B cell (primary cell): ENCODE results near the gene KRTAP12-2. TPM values are rescaled to one million over a fixed set of nuclear protein-coding genes. Genes with fewer than 3 reads are reported as not detected.

Source experiments
- ATAC-seq: fragments of 200-7000 bp; cut with Tn5 transposase; one replicate; pipeline ENCODE4 v1.10.0; 2021; ENCODE audit warnings: low read depth, mild to moderate bottlenecking, moderate number of reproducible peaks, moderate library complexity
- CTCF ChIA-PET: fragments of 350-600 bp; sonication (Branson Sonifier 250); formaldehyde crosslinking; loops from one replicate; lab custom pipeline; 2021; ENCODE audit warnings: antibody characterized with exemption, inconsistent platforms; lab: Charles Lee
- POLR2A ChIA-PET: fragments of 350-600 bp; sonication (Branson Sonifier 250); formaldehyde crosslinking; loops from one replicate; lab custom pipeline; 2021; ENCODE audit warnings: antibody characterized with exemption; lab: Charles Lee
- DNase-seq: peaks from one replicate; pipeline ENCODE4 v3.0.0; 2013
- H2AFZ ChIP-seq: 2 replicates; pipeline ENCODE4 v1.6.1; 2012; ENCODE audit warnings: mild to moderate bottlenecking, low read depth, low read length; ENCODE audit not compliant: insufficient read depth, poor library complexity, severe bottlenecking
- H3K27ac ChIP-seq, 2 donors: 1 replicate in 1 of 2; 2 replicates in 1 of 2; pipeline ENCODE4 v1.5.1; 2012 to 2013; ENCODE audit warnings: low read length in 2 of 2, mild to moderate bottlenecking in 2 of 2, moderate library complexity in 1 of 2
- H3K27me3 ChIP-seq, 4 experiments: fragments of 200-600 bp in 1 of 4; sonication (generic) in 1 of 4; replicated peaks in 1 of 4; 1 replicate in 2 of 4; 2 replicates in 2 of 4; pipeline versions ENCODE4 v1.6.1 to v1.7.0; 2013 to 2016; ENCODE audit warnings: low read length in 3 of 4, mild to moderate bottlenecking in 2 of 4, mixed read lengths in 1 of 4, moderate library complexity in 1 of 4; ENCODE audit not compliant: insufficient read depth in 4 of 4, control insufficient read depth in 3 of 4; ENCODE audit errors: control extremely low read depth in 1 of 4
- H3K36me3 ChIP-seq, 2 experiments: replicated peaks in 1 of 2; 1 replicate in 1 of 2; 2 replicates in 1 of 2; pipeline versions ENCODE4 v1.6.1 to v1.7.1; 2013; ENCODE audit warnings: low read length in 1 of 2; ENCODE audit not compliant: insufficient read depth in 2 of 2, control insufficient read depth in 1 of 2; ENCODE audit errors: control extremely low read depth in 1 of 2, extremely low read depth in 1 of 2
- H3K4me1 ChIP-seq, 2 donors: fragments of 200-600 bp in 1 of 2; sonication (generic) in 1 of 2; 1 replicate in 1 of 2; 2 replicates in 1 of 2; pipeline versions ENCODE4 v1.5.1 to v1.6.1; 2013 to 2017; ENCODE audit warnings: low read length in 2 of 2; ENCODE audit not compliant: control insufficient read depth in 2 of 2, insufficient read depth in 2 of 2
- H3K4me2 ChIP-seq: replicated peaks from 2 replicates; pipeline ENCODE3; 2012; ENCODE audit warnings: mild to moderate bottlenecking, low read depth, low read length; ENCODE audit not compliant: poor library complexity, severe bottlenecking
- H3K4me3 ChIP-seq, 5 experiments: fragments of 200-600 bp in 1 of 5; sonication (generic) in 1 of 5; 1 replicate in 3 of 5; 2 replicates in 2 of 5; pipeline versions ENCODE4 v1.5.1 to v1.7.0; 2011 to 2016; ENCODE audit warnings: low read length in 4 of 5, mild to moderate bottlenecking in 4 of 5, low read depth in 2 of 5, control low read depth in 1 of 5, moderate library complexity in 1 of 5; ENCODE audit not compliant: insufficient read depth in 1 of 5; ENCODE audit errors: control extremely low read depth in 1 of 5, extremely low read depth in 1 of 5
- H3K79me2 ChIP-seq: fragments of 200-600 bp; sonication (generic); one replicate; pipeline ENCODE4 v1.6.0; 2016; ENCODE audit warnings: low read length; ENCODE audit not compliant: control insufficient read depth, insufficient read depth
- H3K9ac ChIP-seq: fragments of 200-600 bp; sonication (generic); 2 replicates; pipeline ENCODE4 v1.6.1; 2017; ENCODE audit warnings: mild to moderate bottlenecking, low read length, moderate library complexity
- H3K9me3 ChIP-seq, 3 donors: one replicate each; pipeline versions ENCODE4 v1.6.1 to v1.7.1; 2013; ENCODE audit warnings: low read length in 2 of 3; ENCODE audit not compliant: control insufficient read depth in 2 of 3, insufficient read depth in 1 of 3; ENCODE audit errors: control extremely low read depth in 1 of 3
- H4K20me1 ChIP-seq: 2 replicates; pipeline ENCODE4 v1.6.0; 2012; ENCODE audit warnings: mild to moderate bottlenecking, low read length; ENCODE audit not compliant: insufficient read depth, control insufficient read depth, poor library complexity, severe bottlenecking
- H3K27ac Mint-ChIP-seq: one replicate; pipeline ENCODE4 v1.8.0; 2021; ENCODE audit warnings: mixed read lengths
- H3K27me3 Mint-ChIP-seq: one replicate; pipeline ENCODE4 v1.8.0; 2021; ENCODE audit warnings: mixed read lengths
- H3K4me1 Mint-ChIP-seq: one replicate; pipeline ENCODE4 v1.8.0; 2021; ENCODE audit warnings: mixed read lengths
- H3K4me3 Mint-ChIP-seq: one replicate; pipeline ENCODE4 v1.8.0; 2021; ENCODE audit warnings: mixed read lengths
- H3K9me3 Mint-ChIP-seq: one replicate; pipeline ENCODE4 v1.8.0; 2022; ENCODE audit warnings: mixed read lengths; ENCODE audit not compliant: insufficient read depth
- CTCF ChIP-seq: fragments of 200-600 bp; IDR thresholded peaks from one replicate; pipeline ENCODE4 v1.8.0; 2022; ENCODE audit warnings: antibody characterized with exemption, mild to moderate bottlenecking
- EZH2 ChIP-seq: IDR thresholded peaks from 2 replicates; pipeline ENCODE4 v1.6.1; 2012; ENCODE audit warnings: borderline replicate concordance, low read depth, mild to moderate bottlenecking, moderate library complexity, low read length; ENCODE audit not compliant: insufficient read depth, poor library complexity, severe bottlenecking
- WGBS: methylation state at CpG from one replicate; pipeline ENCODE4 v1.1.5; 2013; ENCODE audit warnings: missing lambda C conversion rate; ENCODE audit not compliant: insufficient coverage; 5-methylcytosine and 5-hydroxymethylcytosine counted together
- intact Hi-C: fragments of 100-400 bp; cut with micrococcal nuclease; formaldehyde crosslinking; loops from one replicate; pipeline ENCODE4 v1.10.0; 2022
- polyA plus RNA-seq: library from polyadenylated mRNA; depleted of rRNA; stranded (reverse); fragments of >200 nt; gene quantifications from 2 replicates; pipeline ENCODE4 v1.2.3, GENCODE V29; 2012
- total RNA-seq, 2 donors: library from RNA; stranded (reverse); fragments of 120-200 nt in 1 of 2; gene quantifications; 1 replicate in 1 of 2; 2 replicates in 1 of 2; pipeline versions ENCODE4 v1.2.3 to v1.2.4, GENCODE V29; 2013 to 2022

The KRTAP12-2 gene
- total and polyA plus RNA-seq, 2 donors (not counting 1 experiment from before 2014, with no cell fraction given) = not detected

- Histone ChIP-seq H3K4me3 (no peak overlapping the region), H3K79me2 (no peaks in the 10 kb centered on the region), H3K4me1 (peaks cover 6 to 9% of the 10 kb centered on the region in 2 donors), H4K20me1 (no peaks in the 10 kb centered on the region), H3K27me3 (peaks cover 0 to 80% (median 47%) of the 10 kb centered on the region in 4 experiments), H3K9ac (no peak overlapping the region), H3K4me2 (no peak overlapping the region), H2AFZ (no peak overlapping the region), H3K9me3 (peaks cover 0 to 24% (median 7%) of the 10 kb centered on the region in 3 donors), H3K27ac (no peak overlapping the region), H3K36me3 (no peaks in the 10 kb centered on the region)
- CTCF ChIA-PET = no interaction called here
- peaks cover 59% of the 10 kb centered on the region for H3K27me3 Mint-ChIP-seq
- intact Hi-C loops = no loop called here
- TF ChIP-seq CTCF (no peak), EZH2 (no peak)
- H3K27ac Mint-ChIP-seq = no peak overlapping the region
- H3K9me3 Mint-ChIP-seq = peaks cover 4% of the 10 kb centered on the region
- ATAC-seq (no peak), DNase-seq (no peak)
- peaks cover 3% of the 10 kb centered on the region for H3K4me1 Mint-ChIP-seq
- H3K4me3 Mint-ChIP-seq = no peak overlapping the region
- WGBS = 4% methylated on average over 21 of the region's 25 CpGs
- POLR2A ChIA-PET = no interaction called here
Measured at GRCh38 chr21:44708866-44709425, 42.2 kb upstream of the KRTAP12-2 start.

- peaks cover 6 to 9% of the 10 kb centered on the region in 2 donors for H3K4me1 ChIP-seq
- CTCF ChIA-PET = no interaction called here
- no peak for ATAC-seq
- no peak overlapping the region for H3K27ac ChIP-seq
- H3K9ac ChIP-seq = no peak overlapping the region
- DNase-seq = no peak
- POLR2A ChIA-PET = no interaction called here
- H2AFZ ChIP-seq = no peak overlapping the region
- no peaks in the 10 kb centered on the region for H3K79me2 ChIP-seq
- H3K27me3 ChIP-seq = peaks cover 0 to 86% (median 48%) of the 10 kb centered on the region in 4 experiments
- H3K36me3 ChIP-seq = no peaks in the 10 kb centered on the region
- Mint-ChIP-seq H3K4me3 (no peak overlapping the region), H3K9me3 (peaks cover 4% of the 10 kb centered on the region), H3K27ac (no peak overlapping the region), H3K27me3 (peaks cover 53% of the 10 kb centered on the region), H3K4me1 (peaks cover 3% of the 10 kb centered on the region)
- TF ChIP-seq EZH2 = no peak
- no peak for TF ChIP-seq CTCF
- no peaks in the 10 kb centered on the region for H4K20me1 ChIP-seq
- H3K9me3 ChIP-seq = peaks cover 0 to 30% (median 7%) of the 10 kb centered on the region in 3 donors
- no peak overlapping the region for H3K4me3 ChIP-seq
- H3K4me2 ChIP-seq = no peak overlapping the region
- intact Hi-C loops = no loop called here
- WGBS = 5% methylated on average over 10 of the region's 13 CpGs
Measured at GRCh38 chr21:44708213-44708865, 41.6 kb upstream of the KRTAP12-2 start.
